Measurements from ENCODE around the gene CUL9.

CUL9 gene

GRCh38 chr6:43267619-43268354 lies 85.8 kb downstream of the CUL9 start:
- Histone ChIP-seq H3K9me3 (ENCODE audit: control insufficient read depth, insufficient read depth, low read length) (no peaks in the 10 kb centered on the region), H3K27ac (ENCODE audit: low read depth, low read length) (peak overlapping the region; percentile 31), H3K27me3 (ENCODE audit: control insufficient read depth, insufficient read depth, low read length) (peaks cover 48% of the 10 kb centered on the region), H3K4me1 (ENCODE audit: control insufficient read depth, insufficient read depth, low read length) (peaks cover 14% of the 10 kb centered on the region), H3K4me3 (ENCODE audit: low read depth, low read length) (no peak overlapping the region), H3K9ac (ENCODE audit: low read depth, low read length) (no peak overlapping the region), H3K36me3 (ENCODE audit: control insufficient read depth, insufficient read depth, low read length) (no peaks in the 10 kb centered on the region)

- H3K9me3 ChIP-seq (ENCODE audit: control insufficient read depth, insufficient read depth, low read length) = no peaks in the 10 kb centered on the region
- H3K36me3 ChIP-seq (ENCODE audit: control insufficient read depth, insufficient read depth, low read length) = no peaks in the 10 kb centered on the region
- no peak overlapping the region for H3K27ac ChIP-seq (ENCODE audit: low read depth, low read length)
- no peak overlapping the region for H3K9ac ChIP-seq (ENCODE audit: low read depth, low read length)
- peaks cover 53% of the 10 kb centered on the region for H3K27me3 ChIP-seq (ENCODE audit: control insufficient read depth, insufficient read depth, low read length)
- no peak overlapping the region for H3K4me3 ChIP-seq (ENCODE audit: low read depth, low read length)
- H3K4me1 ChIP-seq (ENCODE audit: control insufficient read depth, insufficient read depth, low read length) = peaks cover 14% of the 10 kb centered on the region
These were observed 86.3 kb downstream of the CUL9 start for GRCh38 chr6:43268355-43268700.

GRCh38 chr6:43268782-43269272 lies 86.8 kb downstream of the CUL9 start:
- Histone ChIP-seq H3K27me3 (ENCODE audit: control insufficient read depth, insufficient read depth, low read length) (peaks cover 58% of the 10 kb centered on the region), H3K9ac (ENCODE audit: low read depth, low read length) (no peak overlapping the region), H3K4me3 (ENCODE audit: low read depth, low read length) (no peak overlapping the region), H3K36me3 (ENCODE audit: control insufficient read depth, insufficient read depth, low read length) (no peaks in the 10 kb centered on the region), H3K27ac (ENCODE audit: low read depth, low read length) (no peak overlapping the region), H3K9me3 (ENCODE audit: control insufficient read depth, insufficient read depth, low read length) (no peaks in the 10 kb centered on the region), H3K4me1 (ENCODE audit: control insufficient read depth, insufficient read depth, low read length) (peaks cover 14% of the 10 kb centered on the region)

- no peaks in the 10 kb centered on the region for H3K9me3 ChIP-seq (ENCODE audit: control insufficient read depth, insufficient read depth, low read length)
- H3K27ac ChIP-seq (ENCODE audit: low read depth, low read length) = no peak overlapping the region
- H3K9ac ChIP-seq (ENCODE audit: low read depth, low read length) = no peak overlapping the region
- H3K36me3 ChIP-seq (ENCODE audit: control insufficient read depth, insufficient read depth, low read length) = no peaks in the 10 kb centered on the region
- peak overlapping the region; percentile 42; the same call in 1 of the 2 replicates for H3K4me3 ChIP-seq (ENCODE audit: low read depth, low read length)
- H3K27me3 ChIP-seq (ENCODE audit: control insufficient read depth, insufficient read depth, low read length) = peaks cover 64% of the 10 kb centered on the region
- peaks cover 14% of the 10 kb centered on the region for H3K4me1 ChIP-seq (ENCODE audit: control insufficient read depth, insufficient read depth, low read length)
These were observed 87.4 kb downstream of the CUL9 start for GRCh38 chr6:43269273-43270007.

GRCh38 chr6:43271103-43271815 lies 89.3 kb downstream of the CUL9 start:
- H3K4me1 ChIP-seq (ENCODE audit: control insufficient read depth, insufficient read depth, low read length) = peaks cover 18% of the 10 kb centered on the region
- H3K36me3 ChIP-seq (ENCODE audit: control insufficient read depth, insufficient read depth, low read length) = no peaks in the 10 kb centered on the region
- no peaks in the 10 kb centered on the region for H3K9me3 ChIP-seq (ENCODE audit: control insufficient read depth, insufficient read depth, low read length)
- H3K27ac ChIP-seq (ENCODE audit: low read depth, low read length) = no peak overlapping the region
- peaks cover 82% of the 10 kb centered on the region for H3K27me3 ChIP-seq (ENCODE audit: control insufficient read depth, insufficient read depth, low read length)
- no peak overlapping the region for H3K9ac ChIP-seq (ENCODE audit: low read depth, low read length)
- no peak overlapping the region for H3K4me3 ChIP-seq (ENCODE audit: low read depth, low read length)

GRCh38 chr6:43271944-43272343 lies 89.9 kb downstream of the CUL9 start:
- peaks cover 19% of the 10 kb centered on the region for H3K4me1 ChIP-seq (ENCODE audit: control insufficient read depth, insufficient read depth, low read length)
- H3K4me3 ChIP-seq (ENCODE audit: low read depth, low read length) = no peak overlapping the region
- H3K36me3 ChIP-seq (ENCODE audit: control insufficient read depth, insufficient read depth, low read length) = no peaks in the 10 kb centered on the region
- no peak overlapping the region for H3K27ac ChIP-seq (ENCODE audit: low read depth, low read length)
- no peaks in the 10 kb centered on the region for H3K9me3 ChIP-seq (ENCODE audit: control insufficient read depth, insufficient read depth, low read length)
- H3K27me3 ChIP-seq (ENCODE audit: control insufficient read depth, insufficient read depth, low read length) = peaks cover 89% of the 10 kb centered on the region
- no peak overlapping the region for H3K9ac ChIP-seq (ENCODE audit: low read depth, low read length)

- peaks cover 83% of the 10 kb centered on the region for H3K27me3 ChIP-seq (ENCODE audit: control insufficient read depth, insufficient read depth, low read length)
- no peaks in the 10 kb centered on the region for H3K36me3 ChIP-seq (ENCODE audit: control insufficient read depth, insufficient read depth, low read length)
- H3K9me3 ChIP-seq (ENCODE audit: control insufficient read depth, insufficient read depth, low read length) = no peaks in the 10 kb centered on the region
- H3K27ac ChIP-seq (ENCODE audit: low read depth, low read length) = no peak overlapping the region
- H3K4me3 ChIP-seq (ENCODE audit: low read depth, low read length) = no peak overlapping the region
- no peak overlapping the region for H3K9ac ChIP-seq (ENCODE audit: low read depth, low read length)
- peaks cover 15% of the 10 kb centered on the region for H3K4me1 ChIP-seq (ENCODE audit: control insufficient read depth, insufficient read depth, low read length)
These were observed 91.7 kb downstream of the CUL9 start for GRCh38 chr6:43273707-43274106.

Data from HUES48 (cell line).